ENCODE data around the gene AIFM2.

DNA sequence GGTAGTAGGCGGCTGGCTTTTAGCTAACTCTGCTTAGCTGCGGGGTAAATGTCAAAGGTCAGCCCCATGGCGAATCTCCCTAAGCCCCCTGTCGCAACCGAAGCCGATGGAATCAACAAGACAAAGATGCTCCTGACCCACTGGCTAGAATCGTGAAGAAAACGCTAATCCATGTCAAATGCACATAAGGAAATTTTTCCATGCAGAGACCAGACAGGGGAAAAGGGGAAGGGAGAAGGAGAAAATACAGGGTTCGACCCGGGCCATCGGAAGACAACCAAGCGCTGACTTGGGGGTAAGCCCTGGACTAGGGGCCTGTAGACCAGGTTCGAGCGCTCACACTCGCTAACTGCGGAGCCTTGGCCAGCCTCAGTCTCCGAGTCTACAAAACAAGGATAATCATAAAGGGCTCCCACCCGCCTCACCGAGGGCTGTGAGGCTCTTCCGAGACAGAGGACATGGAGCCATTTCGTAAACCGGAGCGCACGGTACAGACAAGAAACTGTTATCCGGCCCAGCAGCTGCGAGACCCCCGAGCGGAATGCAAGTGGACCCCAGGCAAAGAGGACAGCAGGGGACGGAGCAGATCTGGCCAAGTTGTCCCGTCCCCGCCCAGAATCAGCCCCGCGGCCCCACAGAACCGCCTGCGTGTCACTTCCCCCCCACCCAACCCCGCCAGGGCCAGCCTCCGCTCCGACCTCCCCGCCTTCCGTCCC is 37.2 kb upstream of the AIFM2 start:
- TF ChIP-seq EP300 (IDR thresholded peaks at IDR 0.05) (no peak), POLR2A (IDR thresholded peaks at IDR 0.05) (no peak)
- TF ChIP-seq, protein P1, sequence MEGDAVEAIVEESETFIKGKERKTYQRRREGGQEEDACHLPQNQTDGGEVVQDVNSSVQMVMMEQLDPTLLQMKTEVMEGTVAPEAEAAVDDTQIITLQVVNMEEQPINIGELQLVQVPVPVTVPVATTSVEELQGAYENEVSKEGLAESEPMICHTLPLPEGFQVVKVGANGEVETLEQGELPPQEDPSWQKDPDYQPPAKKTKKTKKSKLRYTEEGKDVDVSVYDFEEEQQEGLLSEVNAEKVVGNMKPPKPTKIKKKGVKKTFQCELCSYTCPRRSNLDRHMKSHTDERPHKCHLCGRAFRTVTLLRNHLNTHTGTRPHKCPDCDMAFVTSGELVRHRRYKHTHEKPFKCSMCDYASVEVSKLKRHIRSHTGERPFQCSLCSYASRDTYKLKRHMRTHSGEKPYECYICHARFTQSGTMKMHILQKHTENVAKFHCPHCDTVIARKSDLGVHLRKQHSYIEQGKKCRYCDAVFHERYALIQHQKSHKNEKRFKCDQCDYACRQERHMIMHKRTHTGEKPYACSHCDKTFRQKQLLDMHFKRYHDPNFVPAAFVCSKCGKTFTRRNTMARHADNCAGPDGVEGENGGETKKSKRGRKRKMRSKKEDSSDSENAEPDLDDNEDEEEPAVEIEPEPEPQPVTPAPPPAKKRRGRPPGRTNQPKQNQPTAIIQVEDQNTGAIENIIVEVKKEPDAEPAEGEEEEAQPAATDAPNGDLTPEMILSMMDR (IDR thresholded peaks at IDR 0.05) = no peak
